ENCODE results near the gene TAS2R43.
"Not testable (repeated sequence)": the region's sequence is repeated elsewhere in the genome, so short reads cannot be mapped to it uniquely, and the experiment has no call there.

DNA sequence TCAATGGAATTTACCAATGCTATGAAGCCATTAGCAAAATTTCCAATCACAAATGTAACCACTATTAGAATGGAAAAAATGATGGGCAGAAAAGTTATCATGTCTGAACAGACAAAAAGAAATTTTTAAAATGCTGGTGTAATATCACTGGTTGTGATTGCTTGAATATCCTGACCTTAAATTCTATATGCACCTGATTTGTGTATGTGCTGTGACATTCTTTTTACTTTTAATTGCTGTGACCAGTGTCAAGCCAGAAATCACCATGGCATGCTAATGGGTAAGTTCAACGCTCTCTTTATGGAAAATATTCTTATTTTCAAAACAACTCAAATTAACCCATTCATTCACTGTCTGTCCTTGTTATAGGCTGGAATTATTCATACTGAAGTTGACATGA lies 29.9 kb downstream of the TAS2R43 start, which contains the start of gene TAS2R46:
- not testable (repeated sequence) for TF ChIP-seq ZNF174 (tag by site-specific recombination; IDR thresholded peaks at IDR 0.05); ZNF311 (tag by site-specific recombination; IDR thresholded peaks at IDR 0.05; ENCODE audit: borderline replicate concordance); ZNF274 (IDR thresholded peaks at IDR 0.05; ENCODE audit: low read length); ZNF274 (tag by site-specific recombination; IDR thresholded peaks at IDR 0.05; ENCODE audit: borderline replicate concordance)
- TF ChIP-seq, protein P1, sequence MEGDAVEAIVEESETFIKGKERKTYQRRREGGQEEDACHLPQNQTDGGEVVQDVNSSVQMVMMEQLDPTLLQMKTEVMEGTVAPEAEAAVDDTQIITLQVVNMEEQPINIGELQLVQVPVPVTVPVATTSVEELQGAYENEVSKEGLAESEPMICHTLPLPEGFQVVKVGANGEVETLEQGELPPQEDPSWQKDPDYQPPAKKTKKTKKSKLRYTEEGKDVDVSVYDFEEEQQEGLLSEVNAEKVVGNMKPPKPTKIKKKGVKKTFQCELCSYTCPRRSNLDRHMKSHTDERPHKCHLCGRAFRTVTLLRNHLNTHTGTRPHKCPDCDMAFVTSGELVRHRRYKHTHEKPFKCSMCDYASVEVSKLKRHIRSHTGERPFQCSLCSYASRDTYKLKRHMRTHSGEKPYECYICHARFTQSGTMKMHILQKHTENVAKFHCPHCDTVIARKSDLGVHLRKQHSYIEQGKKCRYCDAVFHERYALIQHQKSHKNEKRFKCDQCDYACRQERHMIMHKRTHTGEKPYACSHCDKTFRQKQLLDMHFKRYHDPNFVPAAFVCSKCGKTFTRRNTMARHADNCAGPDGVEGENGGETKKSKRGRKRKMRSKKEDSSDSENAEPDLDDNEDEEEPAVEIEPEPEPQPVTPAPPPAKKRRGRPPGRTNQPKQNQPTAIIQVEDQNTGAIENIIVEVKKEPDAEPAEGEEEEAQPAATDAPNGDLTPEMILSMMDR (tag by site-specific recombination; IDR thresholded peaks at IDR 0.05), result not testable (repeated sequence)

Measured in HEK293 (cell line).